ENCODE measurements around the gene RBCK1.
"Not testable (repeated sequence)": the region's sequence is repeated elsewhere in the genome, so short reads cannot be mapped to it uniquely, and the experiment has no call there.

Gene RBCK1

DNA sequence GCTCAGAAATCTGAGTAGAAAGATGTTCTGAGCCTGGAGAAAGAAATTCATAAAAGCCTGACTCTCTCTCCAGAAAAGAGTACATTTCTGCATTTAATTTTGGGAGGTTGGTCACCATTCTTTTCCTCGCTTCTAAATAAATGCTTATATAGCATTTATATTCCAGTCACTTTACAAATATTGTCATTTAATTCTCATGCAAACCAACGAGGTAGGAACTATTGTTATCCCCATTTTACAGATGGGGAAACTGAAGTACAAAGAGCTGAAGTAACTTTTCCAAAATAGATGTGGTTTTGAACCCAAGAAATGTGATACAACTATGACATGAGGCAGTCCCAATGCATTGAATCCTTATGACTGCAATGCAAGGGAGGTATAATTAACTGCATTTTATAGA lies 32.0 kb upstream of the RBCK1 start:
- DNase-seq = no peak

DNA sequence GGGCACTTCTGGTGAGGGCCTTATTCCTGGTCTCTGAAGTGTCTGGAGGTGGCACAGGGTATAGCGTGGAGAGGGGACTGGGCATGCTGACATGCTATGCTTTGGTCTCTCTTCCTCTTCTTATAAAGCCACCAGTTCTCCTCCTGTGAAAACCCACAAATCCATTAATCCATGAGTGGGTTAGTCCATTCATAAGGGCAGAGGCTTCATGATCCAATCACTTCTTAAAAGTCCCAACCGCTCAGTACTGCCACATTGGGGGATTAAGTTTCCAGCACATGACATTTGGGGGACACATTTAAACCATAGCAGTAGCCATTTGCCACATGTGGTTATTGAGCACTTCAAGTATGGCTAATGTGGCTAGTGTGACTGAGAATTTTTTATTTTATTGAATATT lies 31.3 kb upstream of the RBCK1 start:
- DNase-seq = no peak

DNA sequence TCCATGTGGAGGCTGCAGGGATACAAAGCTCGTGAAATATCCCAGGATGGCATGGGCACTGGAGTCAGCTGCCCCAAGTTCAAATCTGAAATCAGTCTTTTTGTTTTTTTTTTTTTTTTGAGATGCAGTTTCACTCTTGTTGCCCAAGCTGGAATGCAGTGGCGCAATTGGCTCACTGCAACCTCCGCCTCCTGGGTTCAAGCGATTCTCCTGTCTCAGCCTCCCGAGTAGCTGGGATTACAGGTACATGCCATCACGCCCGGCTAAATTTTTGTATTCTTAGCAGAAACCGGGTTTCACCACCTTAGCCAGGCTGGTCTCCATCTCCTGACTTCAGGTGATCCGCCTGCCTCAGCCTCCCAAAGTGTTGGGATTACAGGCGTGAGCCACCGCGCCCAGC lies 30.5 kb upstream of the RBCK1 start:
- not testable (repeated sequence) for DNase-seq

DNA sequence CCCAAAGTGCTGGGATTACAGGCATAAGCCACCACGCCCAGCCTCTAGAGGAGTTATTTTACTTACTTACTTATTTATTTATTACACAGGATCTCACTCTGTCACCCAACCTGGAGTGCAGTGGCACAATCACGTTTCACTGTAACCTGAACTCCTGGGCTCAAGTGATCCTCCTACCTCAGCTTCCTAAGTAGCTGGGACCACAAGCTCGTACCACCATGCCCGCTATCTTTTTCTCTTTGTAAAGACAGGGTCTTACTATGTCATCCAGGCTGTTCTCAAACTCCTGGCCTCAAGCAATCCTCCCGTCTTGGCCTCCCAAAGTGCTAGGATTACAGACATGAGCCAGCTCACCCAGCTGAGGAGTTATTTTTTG lies 29.1 kb upstream of the RBCK1 start:
- no peak for DNase-seq

DNA sequence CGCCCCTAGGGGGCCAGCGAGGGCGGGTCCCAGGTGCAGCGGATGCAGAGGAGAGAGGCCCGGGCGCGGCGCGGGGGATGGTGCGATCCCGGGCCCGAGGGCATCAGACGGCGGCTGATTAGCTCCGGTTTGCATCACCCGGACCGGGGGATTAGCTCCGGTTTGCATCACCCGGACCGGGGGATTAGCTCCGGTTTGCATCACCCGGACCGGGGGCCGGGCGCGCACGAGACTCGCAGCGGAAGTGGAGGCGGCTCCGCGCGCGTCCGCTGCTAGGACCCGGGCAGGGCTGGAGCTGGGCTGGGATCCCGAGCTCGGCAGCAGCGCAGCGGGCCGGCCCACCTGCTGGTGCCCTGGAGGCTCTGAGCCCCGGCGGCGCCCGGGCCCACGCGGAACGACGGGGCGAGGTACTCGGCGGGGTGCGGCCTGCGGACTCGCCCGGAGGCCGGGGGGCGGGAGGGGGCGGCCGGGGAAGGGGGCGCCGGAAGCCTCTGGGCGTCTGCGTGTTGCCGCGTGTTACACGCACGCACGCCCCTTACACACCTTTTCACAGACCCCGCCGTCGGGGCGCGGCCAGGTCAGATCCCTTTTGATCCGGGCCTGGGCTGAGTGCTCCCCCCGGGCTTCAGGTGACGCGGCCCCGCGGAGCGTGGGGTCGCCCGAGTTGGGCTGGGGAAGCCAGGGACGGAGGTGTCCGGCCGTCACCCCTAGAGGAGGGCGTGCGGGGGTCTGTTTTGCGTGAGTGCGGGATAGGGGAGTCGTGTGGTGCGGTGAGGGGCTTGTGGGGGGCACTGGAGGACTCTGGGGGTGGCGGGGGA lies 27.1 kb upstream of the RBCK1 start:
- DNase-seq = peak; percentile 18 to 59

DNA sequence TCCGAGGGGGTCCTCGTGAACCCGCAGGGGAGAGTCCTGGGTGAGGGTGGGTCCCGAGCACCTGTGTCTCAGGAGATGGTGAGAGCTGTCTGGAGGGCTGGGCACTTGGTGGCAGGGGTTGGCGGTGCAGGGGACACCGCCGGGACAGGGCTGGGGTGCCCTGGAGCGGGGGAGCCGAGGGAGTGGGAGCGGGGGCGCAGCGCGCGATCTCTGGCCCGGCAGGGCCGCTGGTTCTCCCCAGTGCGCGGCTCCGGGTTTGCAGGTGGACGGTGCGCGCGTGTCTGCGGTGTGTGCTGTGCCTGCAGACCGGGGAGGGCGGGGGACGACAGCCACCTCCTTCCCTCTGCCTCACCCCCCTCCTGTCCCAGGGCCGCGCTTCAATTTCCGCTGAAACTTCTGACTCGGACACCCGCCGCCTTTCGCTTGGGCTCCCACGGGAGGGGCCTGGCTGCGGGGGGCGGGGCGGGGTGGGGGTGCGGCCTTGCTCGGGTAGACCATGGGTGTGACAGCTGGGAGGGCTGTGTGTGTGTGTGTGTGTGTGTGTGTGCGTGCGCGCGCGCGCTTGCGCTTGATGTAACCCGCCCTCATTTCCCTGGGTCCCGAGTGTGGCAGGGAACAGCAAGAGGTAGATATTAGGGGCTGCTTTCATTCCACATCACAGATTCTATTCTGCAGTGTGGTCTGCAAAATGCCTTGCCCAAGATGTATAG lies 26.4 kb upstream of the RBCK1 start:
- DNase-seq = peak; percentile 66 to 74

DNA sequence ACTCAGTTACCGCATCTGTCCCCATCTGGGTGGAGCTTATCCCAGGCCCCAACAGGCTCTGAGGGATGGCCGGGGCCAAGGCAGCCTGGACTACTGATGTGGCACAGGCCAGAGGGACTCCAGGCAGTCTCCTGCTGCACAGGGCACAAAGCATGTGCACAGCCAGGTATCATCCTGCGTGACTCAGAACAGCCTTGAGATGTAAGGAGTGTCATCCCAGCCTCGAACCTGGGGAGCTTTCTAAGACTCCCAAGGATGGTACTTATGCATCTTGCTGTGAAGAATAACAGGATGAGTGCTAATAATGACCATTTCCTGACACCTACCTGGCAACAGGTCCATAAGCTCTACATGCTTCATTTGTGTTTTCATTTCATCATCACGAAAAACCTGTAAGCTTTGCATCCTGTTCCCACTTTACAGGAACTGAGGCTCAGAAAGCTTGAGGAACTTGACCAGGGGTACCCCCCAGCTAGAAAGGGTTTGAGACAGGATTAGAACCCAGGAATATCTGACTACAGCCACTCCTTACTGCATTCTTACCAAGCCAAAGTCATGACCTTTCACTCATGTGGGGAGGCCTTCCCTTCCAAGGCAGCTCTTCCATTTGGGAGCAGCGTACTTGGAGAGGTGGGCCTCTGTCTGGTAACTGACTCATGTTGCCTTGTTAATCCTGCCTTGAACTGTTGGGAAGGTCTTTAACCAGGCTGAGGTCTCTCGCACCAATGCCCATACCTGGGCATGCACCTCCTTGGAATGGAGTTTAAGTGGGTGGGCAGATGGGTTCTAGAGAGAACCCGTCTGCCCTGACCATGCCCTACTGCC lies 25.6 kb upstream of the RBCK1 start:
- no peak for DNase-seq

DNA sequence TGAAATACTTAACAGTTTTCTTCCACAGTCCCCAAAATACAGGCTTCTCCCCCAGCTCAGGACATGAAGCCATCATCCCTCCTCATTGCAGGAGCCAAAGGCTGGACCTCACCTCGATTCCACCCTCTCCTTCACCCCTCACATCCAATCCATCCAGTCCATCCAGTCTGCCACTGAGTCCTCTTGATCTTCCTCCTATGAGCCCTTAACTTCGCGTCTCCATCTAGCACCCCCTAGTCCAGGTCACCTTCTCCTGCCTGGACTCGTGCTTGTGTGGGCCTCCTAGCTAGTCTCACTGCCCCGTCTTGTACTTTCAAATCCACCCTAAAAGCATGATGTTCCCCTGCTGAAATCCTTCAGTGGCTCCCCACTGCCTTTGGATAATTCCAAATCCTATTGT lies 24.2 kb upstream of the RBCK1 start:
- no peak for DNase-seq

DNA sequence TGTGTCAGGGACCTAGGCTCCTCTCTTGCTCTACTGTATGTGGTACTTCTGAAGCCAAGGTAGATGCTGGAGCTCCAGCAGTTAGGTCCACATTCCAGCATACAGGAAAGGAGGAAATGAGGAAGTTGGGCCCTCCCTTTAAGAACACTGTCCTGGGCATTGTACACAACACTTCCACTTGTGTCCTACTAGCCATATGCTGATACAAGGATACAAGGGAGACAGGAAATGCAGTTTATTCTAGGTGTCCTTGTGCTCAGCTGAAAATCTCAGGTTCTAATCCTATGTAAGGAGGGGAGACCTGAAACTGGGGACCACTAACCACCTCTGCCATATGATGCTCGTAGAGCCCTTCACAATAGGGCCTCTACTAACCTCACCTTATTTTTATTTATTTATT lies 23.4 kb upstream of the RBCK1 start:
- DNase-seq = no peak

DNA sequence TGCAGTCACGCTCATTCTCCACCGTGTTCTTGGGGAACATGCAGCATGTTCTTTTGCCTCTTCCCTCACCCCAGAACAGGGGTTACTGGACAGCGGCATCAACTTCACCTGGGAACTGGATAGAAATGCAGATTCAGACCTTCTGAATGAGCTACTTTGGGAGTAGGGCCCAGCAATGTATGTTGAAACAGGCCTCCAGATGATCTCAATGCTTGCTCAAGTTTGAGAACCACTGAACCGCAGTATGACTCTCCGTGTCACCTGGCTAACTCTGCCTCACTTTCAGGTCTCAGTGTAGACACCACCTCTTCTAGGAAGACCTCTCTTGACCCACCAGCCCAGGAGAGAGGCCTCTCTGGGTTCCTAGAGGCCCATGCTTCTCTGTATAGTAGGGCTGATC lies 22.7 kb upstream of the RBCK1 start:
- DNase-seq = no peak

DNA sequence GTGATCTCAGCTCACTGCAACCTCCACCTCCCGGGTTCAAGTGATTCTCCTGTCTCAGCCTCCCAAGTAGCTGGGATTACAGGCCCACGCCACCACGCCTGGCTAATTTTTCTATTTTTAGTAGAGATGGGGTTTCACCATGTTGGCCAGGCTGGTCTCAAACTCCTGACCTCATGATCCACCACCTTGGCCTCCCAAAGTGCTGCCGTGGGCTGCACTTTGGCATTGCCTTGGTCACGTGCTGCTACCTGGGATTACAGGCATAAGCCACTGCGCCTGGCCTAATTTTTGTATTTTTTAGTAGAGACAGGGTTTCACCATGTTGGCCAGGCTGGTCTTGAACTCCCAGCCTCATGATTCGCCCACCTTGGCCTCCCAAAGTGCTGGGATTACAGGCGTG lies 21.5 kb upstream of the RBCK1 start:
- DNase-seq = not testable (repeated sequence)

DNA sequence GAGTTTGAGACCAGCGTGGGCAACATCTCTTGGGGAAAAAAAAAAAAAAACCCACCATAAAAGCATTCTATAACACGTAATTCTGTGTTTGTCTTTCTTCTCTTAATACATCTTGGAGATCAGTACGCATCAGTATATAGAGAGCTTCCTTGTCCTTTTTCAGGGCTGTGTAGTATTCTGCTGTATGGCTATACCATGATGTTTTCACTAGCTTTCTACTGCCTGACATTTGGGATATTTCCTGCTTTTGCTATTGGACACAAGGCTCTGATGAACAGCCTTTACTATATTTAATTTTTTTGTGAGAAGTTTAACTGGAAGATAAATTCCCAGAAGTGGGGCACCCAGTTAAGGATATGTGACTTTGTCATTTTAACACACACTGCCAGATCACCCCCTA lies 20.6 kb upstream of the RBCK1 start:
- DNase-seq = no peak

DNA sequence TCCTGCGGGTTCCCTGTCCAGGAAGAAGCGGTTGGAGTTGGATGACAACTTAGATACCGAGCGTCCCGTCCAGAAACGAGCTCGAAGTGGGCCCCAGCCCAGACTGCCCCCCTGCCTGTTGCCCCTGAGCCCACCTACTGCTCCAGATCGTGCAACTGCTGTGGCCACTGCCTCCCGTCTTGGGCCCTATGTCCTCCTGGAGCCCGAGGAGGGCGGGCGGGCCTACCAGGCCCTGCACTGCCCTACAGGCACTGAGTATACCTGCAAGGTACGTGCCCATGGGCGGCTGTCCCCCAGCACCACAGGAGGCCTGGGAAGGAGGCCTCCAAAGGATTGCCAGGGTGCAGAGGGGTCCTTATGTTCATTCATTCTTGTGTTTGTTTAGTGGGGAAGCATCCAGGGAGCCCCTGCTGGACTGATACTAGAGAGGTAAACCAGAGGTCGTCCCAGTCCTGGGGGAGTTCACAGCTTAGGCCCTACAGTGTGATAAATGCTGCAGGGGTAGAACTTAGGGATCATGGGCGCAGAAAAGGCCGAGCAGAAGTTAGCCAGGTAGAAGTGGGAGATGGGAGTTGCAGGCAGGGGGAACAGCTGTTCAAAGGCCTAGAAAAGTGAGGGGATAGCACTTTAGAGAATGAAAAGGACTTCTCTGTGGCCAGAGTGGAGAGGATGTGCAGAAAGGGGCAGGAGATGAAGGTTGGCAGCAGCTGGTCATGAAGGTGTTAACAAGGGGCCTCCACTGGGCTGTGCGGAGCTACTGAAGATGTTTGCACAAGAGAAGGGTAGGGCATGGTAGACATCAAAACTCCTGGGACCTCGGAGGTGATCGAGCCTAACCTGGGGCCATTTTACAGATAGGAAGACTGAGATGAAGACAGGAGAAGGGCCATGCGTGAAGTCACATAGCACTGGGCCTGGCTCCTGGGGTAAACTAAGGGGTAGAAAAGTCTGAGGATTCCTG lies 19.8 kb upstream of the RBCK1 start:
- DNase-seq = no peak

DNA sequence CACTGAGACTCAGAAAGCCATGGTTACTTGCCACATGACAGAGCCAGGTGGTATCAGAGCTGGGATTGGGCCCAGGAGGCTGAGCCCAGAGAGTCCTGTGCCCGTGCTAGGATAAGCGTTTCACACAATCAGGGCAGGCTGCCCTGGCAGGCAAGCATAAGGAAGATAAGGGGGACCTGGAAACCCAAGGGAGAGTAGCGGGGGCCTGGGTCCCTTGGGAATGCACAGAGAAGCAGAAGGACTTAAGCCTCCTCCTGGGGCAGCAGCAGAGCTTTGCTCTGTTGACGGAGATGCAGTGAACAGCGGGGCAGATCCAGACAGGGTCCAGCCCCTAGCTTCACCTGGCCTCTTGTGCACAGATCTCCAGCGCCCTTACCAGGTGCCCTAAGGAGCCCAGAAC lies 18.9 kb upstream of the RBCK1 start:
- no peak for DNase-seq

DNA sequence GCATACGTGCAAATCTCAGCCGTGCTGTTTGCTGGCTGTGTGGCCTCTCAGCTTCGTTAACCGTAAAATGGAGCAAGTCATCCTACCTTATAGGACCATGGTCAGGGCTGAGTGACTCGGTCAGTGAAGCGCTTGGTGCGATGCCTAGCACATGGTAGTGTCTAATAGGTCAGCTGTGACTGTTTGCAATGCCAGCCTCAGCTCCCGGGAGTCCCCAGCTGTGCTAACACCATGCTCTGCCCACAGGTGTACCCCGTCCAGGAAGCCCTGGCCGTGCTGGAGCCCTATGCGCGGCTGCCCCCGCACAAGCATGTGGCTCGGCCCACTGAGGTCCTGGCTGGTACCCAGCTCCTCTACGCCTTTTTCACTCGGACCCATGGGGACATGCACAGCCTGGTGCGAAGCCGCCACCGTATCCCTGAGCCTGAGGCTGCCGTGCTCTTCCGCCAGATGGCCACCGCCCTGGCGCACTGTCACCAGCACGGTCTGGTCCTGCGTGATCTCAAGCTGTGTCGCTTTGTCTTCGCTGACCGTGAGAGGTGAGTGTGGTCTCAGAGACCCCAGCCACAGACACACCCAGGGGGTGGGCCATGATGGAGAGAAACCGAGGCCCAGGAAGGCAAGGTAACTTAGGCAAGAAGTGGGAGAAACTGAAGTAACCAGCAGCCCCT lies 16.9 kb upstream of the RBCK1 start:
- DNase-seq = no peak

DNA sequence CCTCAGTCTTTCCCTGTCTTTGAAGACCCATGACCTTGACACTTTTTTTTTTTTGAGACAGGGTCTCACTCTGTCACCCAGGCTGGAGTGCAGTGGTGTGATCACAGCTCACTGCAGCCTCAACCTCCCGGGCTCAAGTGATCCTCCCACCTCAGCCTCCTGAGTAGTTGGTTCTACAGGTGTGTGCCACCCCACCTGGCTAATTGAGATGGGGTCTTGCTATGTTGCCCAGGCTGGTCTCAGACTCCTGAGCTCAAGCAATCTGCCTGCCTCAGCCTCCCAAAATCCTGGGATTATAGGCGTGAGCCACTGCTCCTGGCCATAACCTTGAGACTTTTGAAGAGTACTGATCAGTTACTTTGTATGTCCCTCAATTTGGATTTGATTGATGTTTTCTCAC lies 14.8 kb upstream of the RBCK1 start:
- not testable (repeated sequence) for DNase-seq

DNA sequence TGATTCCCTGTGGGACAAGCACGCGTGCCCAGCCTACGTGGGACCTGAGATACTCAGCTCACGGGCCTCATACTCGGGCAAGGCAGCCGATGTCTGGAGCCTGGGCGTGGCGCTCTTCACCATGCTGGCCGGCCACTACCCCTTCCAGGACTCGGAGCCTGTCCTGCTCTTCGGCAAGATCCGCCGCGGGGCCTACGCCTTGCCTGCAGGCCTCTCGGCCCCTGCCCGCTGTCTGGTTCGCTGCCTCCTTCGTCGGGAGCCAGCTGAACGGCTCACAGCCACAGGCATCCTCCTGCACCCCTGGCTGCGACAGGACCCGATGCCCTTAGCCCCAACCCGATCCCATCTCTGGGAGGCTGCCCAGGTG lies 11.9 kb upstream of the RBCK1 start:
- DNase-seq = no peak

DNA sequence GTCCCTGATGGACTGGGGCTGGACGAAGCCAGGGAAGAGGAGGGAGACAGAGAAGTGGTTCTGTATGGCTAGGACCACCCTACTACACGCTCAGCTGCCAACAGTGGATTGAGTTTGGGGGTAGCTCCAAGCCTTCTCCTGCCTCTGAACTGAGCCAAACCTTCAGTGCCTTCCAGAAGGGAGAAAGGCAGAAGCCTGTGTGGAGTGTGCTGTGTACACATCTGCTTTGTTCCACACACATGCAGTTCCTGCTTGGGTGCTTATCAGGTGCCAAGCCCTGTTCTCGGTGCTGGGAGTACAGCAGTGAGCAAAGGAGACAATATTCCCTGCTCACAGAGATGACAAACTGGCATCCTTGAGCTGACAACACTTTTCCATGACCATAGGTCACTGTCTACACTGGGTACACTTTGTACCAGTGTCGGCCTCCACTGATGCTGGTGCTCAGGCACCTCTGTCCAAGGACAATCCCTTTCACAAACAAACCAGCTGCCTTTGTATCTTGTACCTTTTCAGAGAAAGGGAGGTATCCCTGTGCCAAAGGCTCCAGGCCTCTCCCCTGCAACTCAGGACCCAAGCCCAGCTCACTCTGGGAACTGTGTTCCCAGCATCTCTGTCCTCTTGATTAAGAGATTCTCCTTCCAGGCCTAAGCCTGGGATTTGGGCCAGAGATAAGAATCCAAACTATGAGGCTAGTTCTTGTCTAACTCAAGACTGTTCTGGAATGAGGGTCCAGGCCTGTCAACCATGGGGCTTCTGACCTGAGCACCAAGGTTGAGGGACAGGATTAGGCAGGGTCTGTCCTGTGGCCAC lies 11.3 kb upstream of the RBCK1 start:
- DNase-seq = no peak

DNA sequence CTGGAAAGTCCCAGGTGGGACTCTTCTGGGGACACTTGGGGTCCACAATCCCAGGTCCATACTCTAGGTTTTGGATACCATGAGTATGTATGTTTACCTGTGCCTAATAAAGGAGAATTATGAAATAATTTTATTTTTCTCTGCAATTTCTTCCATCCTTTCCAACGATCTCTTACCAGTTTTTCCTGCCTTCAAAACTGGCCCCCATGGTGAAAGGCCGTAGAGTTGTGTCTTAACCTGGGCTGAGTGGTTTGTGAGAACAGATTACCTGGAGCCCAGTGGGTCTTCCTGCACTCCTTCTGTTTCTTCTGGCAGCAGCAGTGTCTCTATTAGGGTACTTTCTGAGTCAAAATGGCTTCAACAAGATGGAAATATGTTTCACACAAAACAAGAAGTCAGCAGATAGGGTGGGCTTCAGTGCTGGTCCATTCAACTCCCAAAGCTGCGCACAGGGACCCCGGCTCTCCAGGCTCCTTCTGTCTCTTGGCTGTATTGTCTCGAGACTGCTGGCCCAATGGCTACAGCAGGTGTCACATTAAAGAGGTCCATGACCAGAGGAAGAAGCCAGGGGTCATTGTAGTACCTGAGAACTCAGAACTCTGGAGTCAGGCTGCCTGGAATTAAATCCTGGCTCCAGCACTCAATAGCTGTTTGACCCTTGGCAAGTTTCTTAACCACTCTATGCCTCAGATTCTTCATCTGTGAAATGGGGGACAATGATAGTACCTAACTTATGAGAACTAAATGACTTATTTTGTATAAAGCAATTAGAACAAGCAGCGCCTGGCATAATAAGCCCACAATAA lies 10.5 kb upstream of the RBCK1 start:
- DNase-seq = no peak

DNA sequence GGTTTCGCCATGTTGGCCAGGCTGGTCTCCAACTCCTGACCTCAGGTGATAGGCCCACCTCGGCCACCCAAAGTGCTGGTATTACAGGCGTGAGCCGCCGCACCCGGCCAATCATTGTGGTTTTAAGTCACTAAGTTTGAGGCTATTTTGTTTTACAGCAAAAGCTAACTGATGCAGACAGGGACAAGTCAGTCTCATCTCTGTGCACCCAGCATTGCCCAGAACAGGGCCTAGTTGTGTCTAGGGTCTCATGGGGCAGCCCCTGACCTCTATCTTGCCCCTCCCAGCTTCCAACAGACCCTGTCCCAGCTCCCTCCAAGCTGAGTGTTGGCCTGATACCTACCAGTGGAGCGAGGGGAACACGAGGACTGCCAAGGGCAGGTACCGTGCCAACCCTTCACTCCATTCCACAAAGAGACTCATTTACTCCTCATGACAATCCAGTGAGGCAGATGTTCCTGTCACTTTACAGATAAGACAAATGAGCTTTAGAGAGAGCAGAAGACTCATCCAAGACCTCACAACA lies 8.9 kb upstream of the RBCK1 start:
- no peak for DNase-seq
